Neuronal stem cell (in vitro differentiated cells): ENCODE results near the gene PTPRD.

Source experiments
- DNase-seq: peaks from one replicate; pipeline ENCODE4 v3.0.0-alpha.2; 2013; ENCODE audit warnings: low spot score
- H2AFZ ChIP-seq: one replicate; pipeline ENCODE4 v1.6.1; 2013; ENCODE audit warnings: mild to moderate bottlenecking, low read length, inconsistent platforms
- H2AK5ac ChIP-seq: 2 replicates; pipeline ENCODE4 v1.6.1; 2013; ENCODE audit warnings: low read depth, mild to moderate bottlenecking, inconsistent platforms, low read length, moderate library complexity, mixed read lengths
- H2BK120ac ChIP-seq: 2 replicates; pipeline ENCODE4 v1.6.1; 2013; ENCODE audit warnings: low read depth, mild to moderate bottlenecking, inconsistent platforms, low read length, moderate library complexity, mixed read lengths
- H2BK12ac ChIP-seq: one replicate; pipeline ENCODE4 v1.6.1; 2013; ENCODE audit warnings: low read length, inconsistent platforms
- H2BK15ac ChIP-seq: 2 replicates; pipeline ENCODE4 v1.6.1; 2013; ENCODE audit warnings: mild to moderate bottlenecking, low read length, inconsistent platforms, mixed read lengths
- H2BK5ac ChIP-seq: one replicate; pipeline ENCODE4 v1.6.1; 2013; ENCODE audit warnings: inconsistent platforms, mild to moderate bottlenecking, low read length, moderate library complexity
- H3K14ac ChIP-seq: one replicate; pipeline ENCODE4 v1.6.1; 2013; ENCODE audit warnings: low read length, inconsistent platforms
- H3K18ac ChIP-seq: 2 replicates; pipeline ENCODE4 v1.6.1; 2013; ENCODE audit warnings: low read length, inconsistent platforms
- H3K23ac ChIP-seq: 2 replicates; pipeline ENCODE4 v1.6.1; 2013; ENCODE audit warnings: low read depth, mild to moderate bottlenecking, mixed read lengths, low read length, inconsistent platforms; ENCODE audit not compliant: poor library complexity
- H3K27ac ChIP-seq: replicated peaks from 3 replicates; pipeline ENCODE4 v1.5.1; 2013; ENCODE audit warnings: low read length, inconsistent platforms
- H3K27me3 ChIP-seq, 3 experiments: 2 replicates each; pipeline ENCODE4 v1.6.1; 2013; ENCODE audit warnings: low read length in 3 of 3, mild to moderate bottlenecking in 2 of 3, inconsistent platforms in 1 of 3, low read depth in 1 of 3, mixed read lengths in 1 of 3, moderate library complexity in 1 of 3; ENCODE audit not compliant: control insufficient read depth in 3 of 3, insufficient read depth in 3 of 3
- H3K36me3 ChIP-seq, 2 donors: replicated peaks in 1 of 2; 2 replicates each; pipeline ENCODE4 v1.6.1; 2013; ENCODE audit warnings: low read length in 2 of 2; ENCODE audit not compliant: control insufficient read depth in 2 of 2, insufficient read depth in 2 of 2
- H3K4ac ChIP-seq: 2 replicates; pipeline ENCODE4 v1.6.1; 2013; ENCODE audit warnings: inconsistent platforms, mild to moderate bottlenecking, low read length, moderate library complexity
- H3K4me1 ChIP-seq, 2 donors: 1 replicate in 1 of 2; 2 replicates in 1 of 2; pipeline ENCODE4 v1.6.1; 2013; ENCODE audit warnings: low read length in 2 of 2, low read depth in 1 of 2; ENCODE audit not compliant: control insufficient read depth in 2 of 2, insufficient read depth in 1 of 2
- H3K4me2 ChIP-seq: one replicate; pipeline ENCODE4 v1.6.1; 2013; ENCODE audit warnings: mild to moderate bottlenecking, low read length, inconsistent platforms; ENCODE audit not compliant: insufficient read depth, poor library complexity, severe bottlenecking
- H3K4me3 ChIP-seq, 2 donors: 2 replicates each; pipeline ENCODE4 v1.5.1; 2013; ENCODE audit warnings: low read length in 2 of 2, mild to moderate bottlenecking in 2 of 2, inconsistent platforms in 1 of 2, moderate library complexity in 1 of 2
- H3K79me1 ChIP-seq: one replicate; pipeline ENCODE4 v1.6.1; 2013; ENCODE audit warnings: low read depth, mild to moderate bottlenecking, inconsistent platforms, low read length, moderate library complexity
- H3K9ac ChIP-seq: one replicate; pipeline ENCODE4 v1.6.1; 2013; ENCODE audit warnings: mild to moderate bottlenecking, low read depth, low read length, inconsistent platforms; ENCODE audit not compliant: poor library complexity
- H3K9me3 ChIP-seq, 2 donors: replicated peaks in 1 of 2; 2 replicates each; pipeline versions ENCODE3 to v1.6.1; 2013; ENCODE audit warnings: low read length in 2 of 2, mild to moderate bottlenecking in 2 of 2, inconsistent platforms in 1 of 2, low read depth in 1 of 2, mixed read lengths in 1 of 2, moderate library complexity in 1 of 2; ENCODE audit not compliant: control insufficient read depth in 2 of 2, insufficient read depth in 1 of 2
- H4K8ac ChIP-seq: one replicate; pipeline ENCODE4 v1.6.1; 2013; ENCODE audit warnings: low read depth, mild to moderate bottlenecking, inconsistent platforms, low read length, moderate library complexity
- H4K91ac ChIP-seq: one replicate; pipeline ENCODE4 v1.6.1; 2013; ENCODE audit warnings: low read length, low read depth, mild to moderate bottlenecking, inconsistent platforms; ENCODE audit not compliant: poor library complexity
- WGBS, 2 donors: extraction: QIAGEN DNeasy Blood & Tissue Kit; methylation state at CpG; one replicate each; pipeline ENCODE4 v1.1.7; 2013; ENCODE audit warnings: missing lambda C conversion rate in 2 of 2, mixed read lengths in 1 of 2; ENCODE audit not compliant: insufficient read length in 2 of 2, insufficient replicate concordance in 1 of 2; ENCODE audit errors: extremely low coverage in 2 of 2; 5-methylcytosine and 5-hydroxymethylcytosine counted together

PTPRD gene

GRCh38 chr9:9846557-9846956, 766.2 kb downstream of the PTPRD start:
- no peak overlapping the region for H3K4me2 ChIP-seq
- no peak overlapping the region for H2AFZ ChIP-seq
- no peak overlapping the region for H3K9ac ChIP-seq
- H3K9me3 ChIP-seq, result no peaks in the 10 kb centered on the region
- no peaks in the 10 kb centered on the region for H3K36me3 ChIP-seq
- H2BK15ac ChIP-seq, result no peak overlapping the region
- no CpG with 5 or more reads among the region's 1 CpG for WGBS, 2 donors
- no peak overlapping the region for H3K4ac ChIP-seq
- no peak overlapping the region for H3K18ac ChIP-seq
- H3K27ac ChIP-seq, result no peak overlapping the region
- H3K4me1 ChIP-seq, result no peaks in the 10 kb centered on the region
- no peak overlapping the region for H3K4me3 ChIP-seq
- no peak for DNase-seq
- H3K79me1 ChIP-seq, result no peaks in the 10 kb centered on the region
- H2BK5ac ChIP-seq, result no peak overlapping the region
- no peak overlapping the region for H3K14ac ChIP-seq
- no peak overlapping the region for H2BK120ac ChIP-seq
- H2AK5ac ChIP-seq, result no peak overlapping the region
- no peak overlapping the region for H4K8ac ChIP-seq
- H4K91ac ChIP-seq, result no peak overlapping the region
- H3K27me3 ChIP-seq, result no peaks in the 10 kb centered on the region
- H3K23ac ChIP-seq, result no peak overlapping the region
- no peak overlapping the region for H2BK12ac ChIP-seq

GRCh38 chr9:9820436-9820835, 792.4 kb downstream of the PTPRD start:
- no peak overlapping the region for H3K4me2 ChIP-seq
- H3K36me3 ChIP-seq, result no peaks in the 10 kb centered on the region
- H3K27ac ChIP-seq, result no peak overlapping the region
- no peak overlapping the region for H4K8ac ChIP-seq
- no peak overlapping the region for H3K14ac ChIP-seq
- H2BK120ac ChIP-seq, result no peak overlapping the region
- H2AK5ac ChIP-seq, result no peak overlapping the region
- no peak overlapping the region for H3K4me3 ChIP-seq
- no peak overlapping the region for H2BK5ac ChIP-seq
- no peak overlapping the region for H4K91ac ChIP-seq
- H2BK15ac ChIP-seq, result no peak overlapping the region
- DNase-seq, result no peak
- H3K4me1 ChIP-seq, result no peaks in the 10 kb centered on the region
- no peak overlapping the region for H3K23ac ChIP-seq
- no peak overlapping the region for H3K4ac ChIP-seq
- H3K27me3 ChIP-seq, result no peaks in the 10 kb centered on the region
- H3K9ac ChIP-seq, result no peak overlapping the region
- no peak overlapping the region for H3K18ac ChIP-seq
- no peaks in the 10 kb centered on the region for H3K9me3 ChIP-seq
- no peak overlapping the region for H2AFZ ChIP-seq
- H3K79me1 ChIP-seq, result no peaks in the 10 kb centered on the region
- no peak overlapping the region for H2BK12ac ChIP-seq

- H3K4me2 ChIP-seq, result no peak overlapping the region
- no peak overlapping the region for H2AK5ac ChIP-seq
- no peak overlapping the region for H2BK120ac ChIP-seq
- H3K9me3 ChIP-seq, result no peaks in the 10 kb centered on the region
- H4K91ac ChIP-seq, result no peak overlapping the region
- H3K4ac ChIP-seq, result no peak overlapping the region
- no peaks in the 10 kb centered on the region for H3K36me3 ChIP-seq
- no peak overlapping the region for H2AFZ ChIP-seq
- H4K8ac ChIP-seq, result no peak overlapping the region
- no peaks in the 10 kb centered on the region for H3K27me3 ChIP-seq
- no peak for DNase-seq
- H3K4me1 ChIP-seq, result no peaks in the 10 kb centered on the region
- H2BK12ac ChIP-seq, result no peak overlapping the region
- no peak overlapping the region for H3K9ac ChIP-seq
- no peak overlapping the region for H3K14ac ChIP-seq
- no peak overlapping the region for H2BK15ac ChIP-seq
- no peak overlapping the region for H3K23ac ChIP-seq
- H3K79me1 ChIP-seq, result no peaks in the 10 kb centered on the region
- no peak overlapping the region for H3K18ac ChIP-seq
- H2BK5ac ChIP-seq, result no peak overlapping the region
- H3K4me3 ChIP-seq, result no peak overlapping the region
- WGBS, 2 donors, result no CpG with 5 or more reads among the region's 5 CpGs
- no peak overlapping the region for H3K27ac ChIP-seq
Measured at GRCh38 chr9:9819886-9820285, 792.9 kb downstream of the PTPRD start.

GRCh38 chr9:9817176-9817575, 795.6 kb downstream of the PTPRD start:
- H3K23ac ChIP-seq, result no peak overlapping the region
- no peaks in the 10 kb centered on the region for H3K36me3 ChIP-seq
- no peak overlapping the region for H3K4ac ChIP-seq
- H3K4me2 ChIP-seq, result no peak overlapping the region
- no peaks in the 10 kb centered on the region for H3K9me3 ChIP-seq
- H3K79me1 ChIP-seq, result no peaks in the 10 kb centered on the region
- no peak overlapping the region for H2BK15ac ChIP-seq
- no peak overlapping the region for H3K9ac ChIP-seq
- H3K14ac ChIP-seq, result no peak overlapping the region
- no peak for DNase-seq
- no CpG with 5 or more reads among the region's 2 CpGs for WGBS, 2 donors
- no peak overlapping the region for H2BK5ac ChIP-seq
- H4K8ac ChIP-seq, result no peak overlapping the region
- H3K4me1 ChIP-seq, result no peaks in the 10 kb centered on the region
- no peak overlapping the region for H3K27ac ChIP-seq
- no peaks in the 10 kb centered on the region for H3K27me3 ChIP-seq
- no peak overlapping the region for H3K18ac ChIP-seq
- H4K91ac ChIP-seq, result no peak overlapping the region
- no peak overlapping the region for H2BK12ac ChIP-seq
- no peak overlapping the region for H3K4me3 ChIP-seq
- H2AFZ ChIP-seq, result no peak overlapping the region
- no peak overlapping the region for H2AK5ac ChIP-seq
- no peak overlapping the region for H2BK120ac ChIP-seq
